Activated CD4-positive, alpha-beta T cell treated with anti-CD3 and anti-CD28 coated beads, Interleukin-2, amount 50 U/mL, for 48 hours (primary cell): ENCODE results near the gene UTS2B.

Experiments
- DNase-seq, 2 experiments: peaks; one replicate each; pipeline ENCODE4 v3.0.0-alpha.2; 2020

The UTS2B gene

GRCh38 chr3:191235331-191236314 is 94.7 kb downstream of the UTS2B start:
- DNase-seq: no peak

DNA sequence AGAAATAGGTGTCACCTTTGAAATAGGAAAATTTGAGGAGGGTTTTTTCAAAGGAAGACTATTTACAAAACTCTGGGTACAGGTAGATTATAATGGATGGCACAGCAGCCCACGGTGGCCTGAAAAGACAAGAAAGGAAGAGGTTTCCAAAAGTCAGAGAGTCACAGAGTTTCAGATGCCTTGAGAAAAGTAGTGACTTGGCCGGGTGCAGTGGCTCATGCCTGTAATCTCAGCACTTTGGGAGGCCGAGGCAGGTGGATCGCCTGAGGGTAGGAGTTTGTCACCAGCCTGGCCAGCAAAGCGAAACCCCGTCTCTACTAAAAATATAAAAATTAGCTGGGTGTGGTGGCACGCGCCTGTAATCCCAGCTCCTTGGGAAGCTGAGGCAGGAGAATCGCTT is 96.1 kb downstream of the UTS2B start:
- DNase-seq: no peak

GRCh38 chr3:191227541-191227940 is 102.8 kb downstream of the UTS2B start:
- no peak for DNase-seq

DNA sequence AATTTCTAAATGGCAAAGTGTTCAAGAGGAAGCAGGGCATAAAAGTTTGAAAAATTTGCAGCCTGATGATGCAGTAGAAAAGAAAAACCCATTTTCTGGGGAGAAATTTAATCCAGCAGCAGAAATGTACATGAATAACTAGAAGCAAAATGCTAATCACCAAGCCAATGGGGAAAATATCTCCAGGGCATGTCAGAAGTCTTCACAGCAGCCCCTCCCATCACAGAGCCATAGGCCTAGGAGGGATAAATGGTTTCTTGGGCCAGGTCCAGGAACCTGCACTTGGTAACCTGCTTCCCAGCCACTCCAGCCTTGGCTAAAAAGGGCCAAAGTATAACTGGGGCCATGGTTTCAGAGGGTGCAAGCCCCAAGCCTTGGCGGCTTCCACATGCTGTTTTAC is 108.7 kb downstream of the UTS2B start:
- no peak for DNase-seq

- DNase-seq: no peak
Measured at GRCh38 chr3:191220908-191221307, 109.4 kb downstream of the UTS2B start.

GRCh38 chr3:191217301-191217700 is 113.0 kb downstream of the UTS2B start:
- no peak for DNase-seq
